H9 (cell line): ENCODE measurements around the gene KIF4A. TPM values are rescaled to one million over a fixed set of nuclear protein-coding genes. Genes with fewer than 3 reads are reported as not detected.

Experiments used
- DNase-seq: peaks from one replicate; pipeline ENCODE4 v3.0.0-alpha.2; 2017
- H2AFZ ChIP-seq: one replicate; pipeline ENCODE4 v1.6.1; 2013; ENCODE audit warnings: mild to moderate bottlenecking, low read length, control low read depth, moderate library complexity
- H2AK5ac ChIP-seq: 2 replicates; pipeline ENCODE4 v1.6.1; 2013; ENCODE audit warnings: low read length, control low read depth, mixed read lengths; ENCODE audit not compliant: insufficient read length
- H2BK120ac ChIP-seq: one replicate; pipeline ENCODE4 v1.6.1; 2013; ENCODE audit warnings: low read depth, mild to moderate bottlenecking, low read length, control low read depth, inconsistent platforms; ENCODE audit not compliant: poor library complexity, severe bottlenecking
- H2BK12ac ChIP-seq: 2 replicates; pipeline ENCODE4 v1.6.1; 2013; ENCODE audit warnings: low read length, control low read depth, mixed read lengths, low read depth; ENCODE audit not compliant: insufficient read length
- H2BK15ac ChIP-seq: 2 replicates; pipeline ENCODE4 v1.6.1; 2013; ENCODE audit warnings: low read depth, low read length, control low read depth
- H2BK20ac ChIP-seq: one replicate; pipeline ENCODE4 v1.6.1; 2013; ENCODE audit warnings: low read depth, mild to moderate bottlenecking, low read length, control low read depth, inconsistent platforms; ENCODE audit not compliant: poor library complexity, severe bottlenecking
- H2BK5ac ChIP-seq: 2 replicates; pipeline ENCODE4 v1.6.1; 2013; ENCODE audit warnings: low read length, control low read depth, mixed read lengths; ENCODE audit not compliant: insufficient read length
- H3K14ac ChIP-seq: 2 replicates; pipeline ENCODE4 v1.6.1; 2013; ENCODE audit warnings: low read length, control low read depth; ENCODE audit not compliant: insufficient read depth
- H3K18ac ChIP-seq: 2 replicates; pipeline ENCODE4 v1.6.1; 2013; ENCODE audit warnings: low read depth, mild to moderate bottlenecking, mixed read lengths, low read length, control low read depth; ENCODE audit not compliant: insufficient read length
- H3K23ac ChIP-seq: 2 replicates; pipeline ENCODE4 v1.6.1; 2013; ENCODE audit warnings: low read length, control low read depth, mixed read lengths, low read depth; ENCODE audit not compliant: insufficient read length
- H3K23me2 ChIP-seq: 2 replicates; pipeline ENCODE4 v1.6.1; 2013; ENCODE audit warnings: low read depth, mild to moderate bottlenecking, mixed read lengths, low read length, control low read depth; ENCODE audit not compliant: insufficient read length, poor library complexity, severe bottlenecking
- H3K27ac ChIP-seq: 2 replicates; pipeline ENCODE4 v1.5.1; 2013; ENCODE audit warnings: low read length, control low read depth, mixed read lengths, low read depth; ENCODE audit not compliant: insufficient read length
- H3K27me3 ChIP-seq: 2 replicates; pipeline ENCODE4 v1.6.1; 2013; ENCODE audit warnings: low read length, control low read depth, inconsistent platforms; ENCODE audit not compliant: insufficient read depth
- H3K4ac ChIP-seq: 2 replicates; pipeline ENCODE4 v1.6.1; 2013; ENCODE audit warnings: low read depth, mild to moderate bottlenecking, control low read depth, inconsistent platforms, low read length, moderate library complexity
- H3K4me1 ChIP-seq: 2 replicates; pipeline ENCODE4 v1.6.1; 2013; ENCODE audit warnings: low read length, control low read depth, inconsistent platforms; ENCODE audit not compliant: insufficient read depth
- H3K4me2 ChIP-seq: 2 replicates; pipeline ENCODE4 v1.6.1; 2013; ENCODE audit warnings: low read length, control low read depth, mixed read lengths; ENCODE audit not compliant: insufficient read length, insufficient read depth
- H3K56ac ChIP-seq: 2 replicates; pipeline ENCODE4 v1.6.1; 2013; ENCODE audit warnings: low read depth, mild to moderate bottlenecking, mixed read lengths, low read length, control low read depth; ENCODE audit not compliant: insufficient read length
- H3K79me1 ChIP-seq: 2 replicates; pipeline ENCODE4 v1.6.1; 2013; ENCODE audit warnings: low read depth, mild to moderate bottlenecking, moderate library complexity, low read length, control low read depth, inconsistent platforms; ENCODE audit not compliant: insufficient read depth, poor library complexity, severe bottlenecking
- H3K79me2 ChIP-seq: 2 replicates; pipeline ENCODE4 v1.6.1; 2013; ENCODE audit warnings: low read length, control low read depth, inconsistent platforms; ENCODE audit not compliant: insufficient read depth
- H3K9ac ChIP-seq: 2 replicates; pipeline ENCODE4 v1.6.1; 2013; ENCODE audit warnings: low read length, control low read depth, mixed read lengths; ENCODE audit not compliant: insufficient read length; ENCODE audit errors: extremely low read depth
- H3K9me3 ChIP-seq: one replicate; pipeline ENCODE4 v1.6.1; 2013; ENCODE audit warnings: low read depth, low read length, inconsistent platforms; ENCODE audit not compliant: control insufficient read depth
- H3T11ph ChIP-seq: one replicate; pipeline ENCODE4 v1.6.1; 2013; ENCODE audit warnings: mild to moderate bottlenecking, low read length, control low read depth, inconsistent platforms
- H4K20me1 ChIP-seq: one replicate; pipeline ENCODE4 v1.6.1; 2013; ENCODE audit not compliant: control insufficient read depth, insufficient read length, insufficient read depth
- H4K5ac ChIP-seq: 2 replicates; pipeline ENCODE4 v1.6.1; 2013; ENCODE audit warnings: low read depth, mild to moderate bottlenecking, mixed read lengths, low read length, control low read depth; ENCODE audit not compliant: insufficient read length
- H4K8ac ChIP-seq: replicated peaks from 2 replicates; pipeline ENCODE4 v1.6.1; 2013; ENCODE audit warnings: low read length, control low read depth, mixed read lengths, low read depth; ENCODE audit not compliant: insufficient read length
- H4K91ac ChIP-seq: 2 replicates; pipeline ENCODE4 v1.6.1; 2013; ENCODE audit warnings: low read depth, mild to moderate bottlenecking, moderate library complexity, mixed read lengths, low read length, control low read depth; ENCODE audit not compliant: insufficient read length
- H3K27ac Mint-ChIP-seq, 3 experiments: 2 replicates in 2 of 3; 3 replicates in 1 of 3; pipeline ENCODE4 v1.8.0; 2020 to 2021; ENCODE audit warnings: mixed read lengths in 3 of 3, mild to moderate bottlenecking in 1 of 3, moderate library complexity in 1 of 3
- H3K27me3 Mint-ChIP-seq: 2 replicates; pipeline ENCODE4 v1.8.0; 2021; ENCODE audit warnings: low read depth, mild to moderate bottlenecking, moderate library complexity, mixed read lengths
- H3K36me3 Mint-ChIP-seq, 3 experiments: 2 replicates in 2 of 3; 3 replicates in 1 of 3; pipeline ENCODE4 v1.8.0; 2020 to 2021; ENCODE audit warnings: low read depth in 3 of 3, mixed read lengths in 3 of 3; ENCODE audit not compliant: insufficient read depth in 1 of 3
- H3K4me1 Mint-ChIP-seq, 2 experiments: 2 replicates each; pipeline ENCODE4 v1.8.0; 2020; ENCODE audit warnings: mixed read lengths in 2 of 2
- H3K4me3 Mint-ChIP-seq, 2 experiments: 2 replicates in 1 of 2; 3 replicates in 1 of 2; pipeline ENCODE4 v1.8.0; 2020 to 2021; ENCODE audit warnings: mild to moderate bottlenecking in 2 of 2, mixed read lengths in 2 of 2, moderate library complexity in 1 of 2
- H3K9me3 Mint-ChIP-seq, 2 experiments: 2 replicates in 1 of 2; 3 replicates in 1 of 2; pipeline ENCODE4 v1.8.0; 2020; ENCODE audit warnings: mild to moderate bottlenecking in 2 of 2, mixed read lengths in 2 of 2, moderate library complexity in 1 of 2
- CTCF ChIP-seq: fragments of 200-600 bp; sonication (generic); conservative IDR thresholded peaks from 3 replicates; pipeline ENCODE4 v1.8.0; 2021; ENCODE audit warnings: antibody characterized with exemption, mild to moderate bottlenecking
- WGBS: extraction: QIAGEN DNeasy Blood & Tissue Kit; methylation state at CpG from one replicate; pipeline ENCODE4 v1.1.7; 2013; ENCODE audit warnings: missing lambda C conversion rate, low lambda C conversion rate, mixed read lengths; ENCODE audit not compliant: insufficient read length; ENCODE audit errors: extremely low coverage; 5-methylcytosine and 5-hydroxymethylcytosine counted together
- total RNA-seq: library from RNA; stranded (reverse); gene quantifications from 2 replicates; pipeline ENCODE4 v1.2.1, GENCODE V29; 2021

Gene KIF4A
- total RNA-seq, 1 experiment from 2014 or later: 41.8 TPM

DNA sequence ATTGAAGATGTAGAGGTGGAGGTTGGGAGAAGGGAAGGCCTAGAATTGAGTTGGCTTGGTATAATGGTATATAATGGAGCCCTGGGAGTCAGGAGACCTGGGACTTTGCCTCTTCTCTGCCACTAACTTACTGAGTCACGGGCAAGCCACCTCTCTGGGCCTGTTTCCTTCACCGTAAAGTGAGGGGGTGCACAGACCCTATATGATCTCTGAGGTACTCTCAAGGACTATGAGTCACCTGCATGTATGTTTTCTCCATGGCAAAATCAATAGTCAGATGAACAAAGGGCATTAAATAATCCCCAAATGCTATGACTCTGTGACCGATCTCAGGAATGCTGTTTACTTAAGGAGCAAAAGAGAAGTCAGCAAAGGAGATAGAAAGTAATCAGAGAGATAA, 35.0 kb upstream of the KIF4A start:
- H3K79me1 ChIP-seq: no peaks in the 10 kb centered on the region
- H3K27ac ChIP-seq: no peak overlapping the region
- no peaks in the 10 kb centered on the region for H3K4me1 ChIP-seq
- no peak overlapping the region for H3T11ph ChIP-seq
- WGBS: no CpG with 5 or more reads among the region's 3 CpGs
- no peak for DNase-seq
- H3K79me2 ChIP-seq: no peaks in the 10 kb centered on the region
- no peak overlapping the region for H2BK12ac ChIP-seq
- H3K56ac ChIP-seq: no peak overlapping the region
- Mint-ChIP-seq H3K4me1 (peaks cover 10% of the 10 kb centered on the region in 2 experiments), H3K27me3 (no peaks in the 10 kb centered on the region), H3K4me3 (no peak overlapping the region), H3K36me3 (peaks cover 0 to 5% (median 4%) of the 10 kb centered on the region in 3 experiments; a peak in 3 of 7 replicates), H3K9me3 (peaks cover 73 to 82% of the 10 kb centered on the region in 2 experiments), H3K27ac (no peak overlapping the region)
- no peak overlapping the region for H2BK20ac ChIP-seq
- no peak overlapping the region for H2BK5ac ChIP-seq
- no peak overlapping the region for H3K23ac ChIP-seq
- H2AK5ac ChIP-seq: no peak overlapping the region
- peaks cover 46% of the 10 kb centered on the region for H3K9me3 ChIP-seq
- H3K23me2 ChIP-seq: no peaks in the 10 kb centered on the region
- no peak overlapping the region for H2BK15ac ChIP-seq
- no peak overlapping the region for H3K14ac ChIP-seq
- H3K18ac ChIP-seq: no peak overlapping the region
- no peak overlapping the region for H3K4me2 ChIP-seq
- no peaks in the 10 kb centered on the region for H3K27me3 ChIP-seq
- no peak for TF ChIP-seq CTCF
- H3K4ac ChIP-seq: no peak overlapping the region
- H3K9ac ChIP-seq: no peak overlapping the region
- no peak overlapping the region for H2AFZ ChIP-seq
- H4K5ac ChIP-seq: no peak overlapping the region
- H4K91ac ChIP-seq: no peak overlapping the region
- H4K8ac ChIP-seq: no peak overlapping the region
- no peak overlapping the region for H2BK120ac ChIP-seq
- no peaks in the 10 kb centered on the region for H4K20me1 ChIP-seq
